SK-N-SH (cell line): ENCODE measurements around the gene MROH2B.

Experiments used
- EP300 ChIP-seq, 2 experiments: IDR thresholded peaks; 2 replicates each; pipeline versions ENCODE4 v1.4.0 to v1.6.1; 2012; ENCODE audit warnings: borderline replicate concordance in 1 of 2, low read depth in 1 of 2, low read length in 1 of 2
- EZH2phosphoT487 ChIP-seq: fragments of 200-600 bp; sonication (generic); IDR thresholded peaks from 2 replicates; pipeline ENCODE4 v1.6.1; 2017; ENCODE audit warnings: low read depth, mixed run types, mild to moderate bottlenecking, antibody characterized with exemption, moderate library complexity, borderline replicate concordance
- FOXJ3 ChIP-seq: sonication (generic); formaldehyde crosslinking; IDR thresholded peaks from 2 replicates; pipeline ENCODE4 v1.5.1; 2020; ENCODE audit warnings: mild to moderate bottlenecking, missing genetic modification reagents
- GABPA ChIP-seq: IDR thresholded peaks from 2 replicates; pipeline ENCODE4 v1.4.0; 2012; ENCODE audit warnings: low read depth, mild to moderate bottlenecking
- MXI1 ChIP-seq: IDR thresholded peaks from 2 replicates; pipeline ENCODE4 v1.6.1; 2012; ENCODE audit warnings: mild to moderate bottlenecking, low read depth, low read length, improper control_type of control experiment
- POLR2AphosphoS5 ChIP-seq: IDR thresholded peaks from 2 replicates; pipeline ENCODE4 v1.6.1; 2012; ENCODE audit warnings: low read depth, low read length
- RAD21 ChIP-seq: IDR thresholded peaks from 2 replicates; pipeline ENCODE4 v1.6.1; 2012; ENCODE audit warnings: mild to moderate bottlenecking, low read length
- RFX5 ChIP-seq: IDR thresholded peaks from 2 replicates; pipeline ENCODE4 v1.6.1; 2012; ENCODE audit warnings: mild to moderate bottlenecking, improper control_type of control experiment, low read length
- YY1 ChIP-seq: IDR thresholded peaks from 2 replicates; pipeline ENCODE4 v1.4.0; 2012; ENCODE audit warnings: low read depth, mild to moderate bottlenecking
- TF ChIP-seq, protein P1 (sequence below): fragments of 200-600 bp; sonication (generic); IDR thresholded peaks from 2 replicates; pipeline ENCODE4 v1.6.1; 2017; ENCODE audit warnings: antibody characterized with exemption, mild to moderate bottlenecking, moderate library complexity
- TF ChIP-seq, protein P2 (sequence below): IDR thresholded peaks from 2 replicates; pipeline ENCODE4 v1.4.0; 2012; ENCODE audit warnings: low read depth, borderline replicate concordance
- TF ChIP-seq, protein P3 (sequence below): IDR thresholded peaks from 2 replicates; pipeline ENCODE4 v1.4.0; 2012; ENCODE audit warnings: low read depth

DNA sequence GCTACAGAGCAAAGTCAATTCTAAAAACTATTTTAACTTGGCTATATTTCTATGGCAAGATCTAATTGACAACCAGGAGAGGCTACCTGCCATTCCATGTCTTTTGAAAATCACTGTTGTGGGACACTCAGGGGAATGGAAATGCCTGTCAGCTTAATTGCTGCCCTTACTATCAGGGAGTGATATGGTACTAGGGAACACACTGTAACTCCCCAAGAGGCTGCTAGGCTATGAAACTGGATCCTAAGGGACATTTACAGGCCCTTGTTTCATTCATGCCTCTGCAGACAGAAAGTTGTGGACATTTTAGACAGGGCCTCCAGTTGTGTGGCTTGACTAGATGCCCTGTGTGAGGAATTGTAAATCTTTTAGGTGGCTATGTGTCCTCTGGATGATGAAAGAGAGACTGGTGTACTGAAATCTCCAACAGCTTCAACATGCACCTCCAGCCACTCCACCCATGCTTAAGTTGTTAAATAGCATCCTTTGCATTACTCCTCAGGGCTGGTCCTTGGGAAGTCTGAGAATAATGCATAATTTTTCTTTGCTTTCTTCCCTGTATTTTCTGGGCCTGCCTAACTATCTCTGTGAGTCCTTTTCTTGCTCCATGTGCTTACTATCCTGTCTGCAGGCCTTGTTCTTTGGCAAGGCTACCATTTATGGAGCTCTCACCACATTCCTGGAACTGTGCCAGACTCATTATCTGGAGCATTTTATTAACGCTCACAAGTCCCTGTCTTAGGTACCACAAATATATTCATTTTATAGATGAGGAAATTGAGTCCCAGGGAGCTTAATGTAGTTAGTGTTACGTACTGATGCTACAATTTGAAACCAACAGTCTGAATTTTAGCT is 3.2 kb downstream of the MROH2B start:
- TF ChIP-seq, protein P1, sequence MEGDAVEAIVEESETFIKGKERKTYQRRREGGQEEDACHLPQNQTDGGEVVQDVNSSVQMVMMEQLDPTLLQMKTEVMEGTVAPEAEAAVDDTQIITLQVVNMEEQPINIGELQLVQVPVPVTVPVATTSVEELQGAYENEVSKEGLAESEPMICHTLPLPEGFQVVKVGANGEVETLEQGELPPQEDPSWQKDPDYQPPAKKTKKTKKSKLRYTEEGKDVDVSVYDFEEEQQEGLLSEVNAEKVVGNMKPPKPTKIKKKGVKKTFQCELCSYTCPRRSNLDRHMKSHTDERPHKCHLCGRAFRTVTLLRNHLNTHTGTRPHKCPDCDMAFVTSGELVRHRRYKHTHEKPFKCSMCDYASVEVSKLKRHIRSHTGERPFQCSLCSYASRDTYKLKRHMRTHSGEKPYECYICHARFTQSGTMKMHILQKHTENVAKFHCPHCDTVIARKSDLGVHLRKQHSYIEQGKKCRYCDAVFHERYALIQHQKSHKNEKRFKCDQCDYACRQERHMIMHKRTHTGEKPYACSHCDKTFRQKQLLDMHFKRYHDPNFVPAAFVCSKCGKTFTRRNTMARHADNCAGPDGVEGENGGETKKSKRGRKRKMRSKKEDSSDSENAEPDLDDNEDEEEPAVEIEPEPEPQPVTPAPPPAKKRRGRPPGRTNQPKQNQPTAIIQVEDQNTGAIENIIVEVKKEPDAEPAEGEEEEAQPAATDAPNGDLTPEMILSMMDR = no peak
- TF ChIP-seq, protein P2, sequence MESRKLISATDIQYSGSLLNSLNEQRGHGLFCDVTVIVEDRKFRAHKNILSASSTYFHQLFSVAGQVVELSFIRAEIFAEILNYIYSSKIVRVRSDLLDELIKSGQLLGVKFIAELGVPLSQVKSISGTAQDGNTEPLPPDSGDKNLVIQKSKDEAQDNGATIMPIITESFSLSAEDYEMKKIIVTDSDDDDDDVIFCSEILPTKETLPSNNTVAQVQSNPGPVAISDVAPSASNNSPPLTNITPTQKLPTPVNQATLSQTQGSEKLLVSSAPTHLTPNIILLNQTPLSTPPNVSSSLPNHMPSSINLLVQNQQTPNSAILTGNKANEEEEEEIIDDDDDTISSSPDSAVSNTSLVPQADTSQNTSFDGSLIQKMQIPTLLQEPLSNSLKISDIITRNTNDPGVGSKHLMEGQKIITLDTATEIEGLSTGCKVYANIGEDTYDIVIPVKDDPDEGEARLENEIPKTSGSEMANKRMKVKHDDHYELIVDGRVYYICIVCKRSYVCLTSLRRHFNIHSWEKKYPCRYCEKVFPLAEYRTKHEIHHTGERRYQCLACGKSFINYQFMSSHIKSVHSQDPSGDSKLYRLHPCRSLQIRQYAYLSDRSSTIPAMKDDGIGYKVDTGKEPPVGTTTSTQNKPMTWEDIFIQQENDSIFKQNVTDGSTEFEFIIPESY = no peak
- no peak for TF ChIP-seq EZH2phosphoT487
- no peak for TF ChIP-seq RAD21
- no peak for TF ChIP-seq RFX5
- TF ChIP-seq GABPA = no peak
- TF ChIP-seq YY1 = no peak
- TF ChIP-seq, protein P3, sequence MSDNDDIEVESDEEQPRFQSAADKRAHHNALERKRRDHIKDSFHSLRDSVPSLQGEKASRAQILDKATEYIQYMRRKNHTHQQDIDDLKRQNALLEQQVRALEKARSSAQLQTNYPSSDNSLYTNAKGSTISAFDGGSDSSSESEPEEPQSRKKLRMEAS = no peak
- no peak for TF ChIP-seq POLR2AphosphoS5
- TF ChIP-seq EP300 (IDR thresholded peaks at IDR 0.05; ENCODE audit: borderline replicate concordance in 1 of 2, low read depth in 1 of 2, low read length in 1 of 2) = no peak
- no peak for TF ChIP-seq FOXJ3
- no peak for TF ChIP-seq MXI1
